GM15510 (cell line): Measurements from ENCODE around the gene CDK6.

Source experiments
- POLR2A ChIP-seq: IDR thresholded peaks from 3 replicates; pipeline ENCODE4 v1.6.1; 2011; ENCODE audit warnings: borderline replicate concordance; ENCODE audit not compliant: insufficient read length; ENCODE audit errors: extremely low read depth

CDK6 gene

GRCh38 chr7:92769844-92770243, 66.5 kb downstream of the CDK6 start:
- no peak for TF ChIP-seq POLR2A

DNA sequence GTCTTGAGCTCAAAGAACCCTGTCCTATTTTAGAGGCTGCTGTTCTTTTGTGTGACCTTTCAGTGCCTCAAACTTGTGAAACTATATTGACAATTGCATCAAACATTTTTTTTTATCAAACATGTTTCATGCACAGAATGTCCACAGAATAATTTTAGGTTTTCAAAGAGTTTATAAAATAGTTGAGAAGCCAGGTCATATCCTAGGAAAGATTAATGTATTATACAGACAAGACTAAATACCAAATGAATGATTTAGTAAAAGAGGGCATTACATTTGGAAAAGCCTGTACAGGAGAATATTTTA, 67.0 kb downstream of the CDK6 start:
- no peak for TF ChIP-seq POLR2A

DNA sequence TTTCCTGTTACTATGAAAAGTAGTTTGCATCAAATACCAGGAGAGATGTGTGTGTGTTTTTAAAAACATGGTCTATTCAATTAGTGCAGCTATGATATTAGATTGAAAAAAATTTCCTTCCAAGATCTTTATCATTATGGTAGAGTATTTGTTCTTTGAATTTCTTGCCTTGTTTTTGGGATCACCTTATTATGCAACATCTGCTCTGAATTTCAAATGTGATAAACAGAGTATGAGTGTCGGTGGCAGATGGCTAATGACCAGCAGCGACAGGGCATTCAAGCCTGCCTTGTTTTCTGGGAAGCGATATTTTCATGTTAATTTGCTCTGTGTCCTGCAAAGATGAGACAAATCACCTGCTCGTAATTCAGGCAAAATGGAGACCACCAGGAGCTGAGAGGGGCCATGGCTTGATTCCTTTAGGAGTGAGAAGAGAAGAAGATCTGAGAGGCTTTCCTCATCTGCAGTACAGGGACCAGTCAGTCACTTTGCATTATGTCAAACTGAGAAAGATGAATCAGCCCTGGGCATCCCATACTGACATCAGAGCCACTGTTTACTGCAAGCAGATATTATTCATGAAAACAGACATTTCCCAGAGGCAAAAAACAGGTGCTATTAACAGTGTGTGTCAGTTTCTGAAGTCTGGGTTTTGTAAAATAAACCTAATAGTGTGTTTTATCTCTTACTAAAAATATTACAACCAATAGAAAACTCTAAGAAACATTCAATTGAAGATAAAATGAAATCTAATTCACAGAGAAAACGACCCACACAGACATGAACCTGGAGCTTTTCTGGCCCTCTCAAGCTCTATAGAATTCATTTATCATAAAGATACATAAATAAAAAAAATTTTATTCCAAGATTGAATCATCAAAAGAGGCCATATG, 67.6 kb downstream of the CDK6 start:
- TF ChIP-seq POLR2A: no peak

DNA sequence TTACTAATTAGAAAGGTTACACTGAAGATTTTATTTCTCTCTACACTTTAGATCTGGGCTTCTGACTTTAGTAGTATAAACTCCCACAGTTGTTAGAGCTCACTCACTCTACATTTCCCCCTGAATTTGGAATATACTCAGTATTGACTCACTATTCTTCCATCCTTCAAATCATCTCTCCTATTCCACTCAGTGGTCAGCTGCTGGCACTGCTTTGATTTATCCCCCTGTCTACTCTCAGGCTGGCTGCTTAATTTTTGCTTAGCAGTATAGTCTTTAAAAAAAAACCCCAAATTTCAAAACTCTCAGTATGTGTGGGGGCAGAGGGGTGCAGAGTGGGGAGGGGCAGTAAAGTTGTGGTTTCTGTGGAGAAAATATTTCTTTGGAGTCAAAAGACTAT, 68.9 kb downstream of the CDK6 start:
- no peak for TF ChIP-seq POLR2A

DNA sequence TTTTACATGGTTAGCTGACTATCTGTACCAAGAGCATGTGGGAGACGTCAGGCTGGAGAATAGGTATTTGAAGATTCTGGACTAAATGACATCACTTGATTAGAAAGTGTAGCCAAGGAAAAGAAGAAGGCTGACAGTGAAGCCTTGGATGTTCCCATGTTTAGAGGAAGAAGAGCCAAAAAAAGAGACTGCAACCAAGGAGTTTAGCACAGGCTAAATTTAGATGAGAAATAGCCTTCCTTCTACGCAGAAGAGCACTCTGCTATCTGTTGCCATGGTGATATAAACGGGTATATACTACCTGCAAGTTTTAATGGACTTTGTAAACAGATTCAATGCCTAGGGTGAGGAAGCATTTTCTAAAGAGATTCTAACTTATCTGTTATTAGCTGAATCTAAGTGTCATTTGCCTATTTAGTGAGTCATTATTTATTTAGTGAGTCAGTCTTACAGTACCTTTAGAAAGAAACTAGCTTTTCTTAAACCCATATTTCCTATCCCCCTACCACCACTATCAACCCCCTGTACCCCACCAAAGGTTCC, 69.8 kb downstream of the CDK6 start:
- TF ChIP-seq POLR2A: no peak

DNA sequence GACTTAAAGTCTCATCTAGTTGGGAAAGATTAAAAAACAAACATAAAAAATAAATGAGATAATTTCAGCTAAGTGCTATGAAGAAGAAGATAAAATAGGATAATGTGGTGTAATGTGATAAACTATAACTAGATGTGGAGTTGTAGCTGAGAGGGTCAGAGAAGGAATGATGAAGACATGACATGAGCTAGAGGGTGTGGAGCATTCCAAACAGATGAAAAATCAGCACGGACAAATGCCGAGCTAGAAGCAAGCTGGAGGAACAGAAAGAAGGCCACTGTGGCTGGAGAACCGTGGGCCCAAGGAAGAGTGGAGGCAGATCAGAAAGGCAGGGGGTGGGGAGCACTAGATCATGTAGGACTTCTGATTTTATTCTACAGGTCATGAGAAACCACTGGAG, 70.6 kb downstream of the CDK6 start:
- TF ChIP-seq POLR2A: no peak

DNA sequence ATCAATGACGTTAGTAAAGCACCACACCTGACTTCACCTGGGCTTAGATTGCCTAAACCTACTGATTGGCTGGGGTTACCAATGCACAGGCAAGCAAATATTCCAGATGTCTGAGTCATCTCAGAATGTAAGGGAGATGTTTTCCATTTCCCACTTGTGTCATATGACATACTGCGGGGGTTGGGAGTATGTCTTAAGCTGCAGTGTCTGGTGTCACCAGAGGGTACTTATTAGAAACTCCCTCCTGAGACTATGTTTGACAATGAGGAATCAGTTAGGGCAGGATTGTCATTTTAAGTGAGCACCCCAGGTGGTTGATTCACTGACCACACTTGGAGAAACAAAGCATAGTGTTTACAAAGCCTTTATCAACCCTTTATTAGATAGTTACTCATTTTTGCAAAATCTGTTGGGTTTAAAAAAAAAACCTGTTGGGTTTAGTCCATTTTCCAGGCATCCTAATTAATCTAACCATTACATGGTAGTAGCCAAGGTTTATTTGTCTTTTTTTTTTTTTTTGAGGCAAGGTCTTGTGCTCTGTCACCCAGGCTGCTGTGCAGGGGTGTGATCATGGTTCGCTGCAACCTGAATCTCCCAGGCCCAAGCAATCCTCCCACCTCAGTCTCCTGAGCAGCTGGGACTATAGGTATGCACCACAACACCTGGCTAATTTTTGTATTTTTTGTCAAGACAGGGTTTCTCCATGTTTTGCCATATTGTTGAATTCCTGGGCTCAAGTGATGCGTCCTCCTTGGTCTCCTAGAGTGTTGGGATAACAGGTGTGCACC, 72.5 kb downstream of the CDK6 start:
- TF ChIP-seq POLR2A: no peak

- TF ChIP-seq POLR2A: no peak
Measured at GRCh38 chr7:92762851-92763250, 73.5 kb downstream of the CDK6 start.

- no peak for TF ChIP-seq POLR2A
Measured at GRCh38 chr7:92761391-92762097, 74.8 kb downstream of the CDK6 start.

DNA sequence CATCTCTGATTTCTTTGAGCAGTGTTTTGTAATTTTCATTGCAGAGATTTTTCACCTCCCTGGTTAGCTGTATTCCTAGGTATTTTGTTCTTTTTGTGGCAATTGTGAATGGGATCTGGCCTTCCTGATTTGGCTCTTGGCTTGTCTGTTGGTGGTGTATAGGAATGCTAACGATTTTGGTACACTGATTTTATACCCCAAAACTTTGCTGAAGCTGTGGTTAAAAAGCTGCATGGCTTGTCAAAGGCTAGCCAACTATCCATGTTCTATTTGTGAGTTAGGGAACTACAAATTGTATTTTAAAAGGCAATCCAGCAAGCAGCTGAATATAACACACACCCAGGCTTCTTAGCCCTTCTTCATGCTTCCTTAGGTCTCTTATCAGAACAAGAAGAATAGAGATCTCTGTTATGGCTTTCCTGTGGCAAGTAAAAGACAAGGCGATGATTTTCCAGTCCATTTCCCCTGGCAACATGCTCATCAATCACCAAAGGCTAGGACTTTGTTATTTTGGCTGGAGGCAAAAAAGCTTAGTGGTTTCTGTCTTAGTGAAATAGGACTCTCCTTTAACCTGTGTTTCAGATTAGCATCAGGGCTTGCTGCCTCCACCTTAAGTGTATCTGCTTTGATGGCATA, 77.5 kb downstream of the CDK6 start:
- no peak for TF ChIP-seq POLR2A

GRCh38 chr7:92755680-92756079, 80.7 kb downstream of the CDK6 start:
- no peak for TF ChIP-seq POLR2A

DNA sequence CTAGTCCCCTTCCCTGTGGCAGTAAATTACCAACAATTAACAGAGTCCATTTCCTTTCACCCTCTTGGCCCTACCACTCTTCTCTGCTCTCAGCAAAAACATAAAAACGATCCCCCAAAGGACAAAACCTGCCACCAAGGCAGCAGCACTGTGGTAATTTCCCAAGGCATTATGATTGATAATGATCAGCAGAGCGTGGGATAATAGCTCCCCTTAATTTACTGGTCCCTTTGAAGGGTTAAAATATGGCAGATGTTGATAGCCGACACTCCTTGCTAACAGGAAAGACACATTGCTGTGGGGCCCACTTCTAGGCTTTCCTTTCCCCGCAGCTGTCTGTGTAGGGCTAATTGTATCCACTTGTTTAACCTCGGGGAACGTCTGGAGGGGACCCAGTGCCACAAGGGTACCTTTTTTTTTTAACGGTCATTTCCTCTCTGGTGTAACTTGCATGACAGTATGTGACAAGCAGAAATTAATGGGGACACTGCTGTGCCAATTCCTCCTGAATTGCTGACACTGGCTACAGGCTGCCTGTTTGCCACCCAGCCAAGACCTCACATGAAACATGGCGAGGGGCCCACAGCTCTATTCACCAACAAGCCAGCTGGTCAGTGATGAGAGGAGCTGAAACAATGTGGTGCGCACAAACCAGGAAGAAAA, 81.3 kb downstream of the CDK6 start:
- no peak for TF ChIP-seq POLR2A

GRCh38 chr7:92753614-92754013, 82.8 kb downstream of the CDK6 start:
- no peak for TF ChIP-seq POLR2A
